ENCODE data around the gene BICDL1.

The BICDL1 gene

GRCh38 chr12:120125792-120126634, 137.0 kb downstream of the BICDL1 start:
- DNase-seq (ENCODE audit: low spot score), result no peak

- no peak for DNase-seq (ENCODE audit: low spot score)
These were observed 137.6 kb downstream of the BICDL1 start for GRCh38 chr12:120126635-120127005.

GRCh38 chr12:120130011-120130410, 141.0 kb downstream of the BICDL1 start:
- no peak for DNase-seq (ENCODE audit: low spot score)

GRCh38 chr12:120131116-120131515, 142.1 kb downstream of the BICDL1 start:
- DNase-seq (ENCODE audit: low spot score), result no peak

DNA sequence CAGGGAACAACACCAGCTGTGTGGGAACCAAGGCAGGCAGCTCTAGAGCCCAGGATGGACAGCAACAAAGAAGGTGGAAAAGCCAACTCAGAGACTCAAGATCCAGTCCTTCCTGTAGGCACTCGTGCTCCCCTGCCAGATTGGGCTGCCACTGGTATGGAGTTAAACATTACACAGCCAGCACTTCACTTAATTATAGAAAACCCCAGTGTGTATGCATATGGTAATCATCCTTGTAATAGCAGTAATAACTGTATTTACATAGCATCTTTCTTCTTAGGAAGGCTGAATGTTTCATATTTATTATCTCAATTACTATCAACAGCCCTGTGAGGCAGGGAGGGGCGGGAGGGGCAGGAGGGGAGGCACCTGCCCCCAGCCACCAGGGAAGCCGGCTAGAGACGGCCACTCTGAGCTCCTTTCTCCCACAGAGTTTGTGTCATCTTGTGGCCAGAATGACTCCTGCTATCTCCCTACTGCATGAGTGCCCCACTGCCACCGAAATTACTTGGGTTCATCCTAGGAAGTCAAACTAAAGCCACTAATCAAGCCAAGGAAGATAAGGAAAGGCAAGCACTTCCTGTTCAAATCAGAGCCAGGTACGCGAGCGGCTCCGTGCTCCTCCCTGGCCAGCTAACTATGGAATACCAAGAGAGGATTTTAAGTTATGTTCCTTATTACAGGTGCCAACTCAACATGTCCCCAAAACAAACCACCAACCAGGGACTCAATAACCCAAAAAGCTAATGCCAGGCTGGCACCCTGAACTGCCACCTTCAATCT, 143.2 kb downstream of the BICDL1 start:
- no peak for DNase-seq (ENCODE audit: low spot score)

- DNase-seq (ENCODE audit: low spot score), result no peak
These were observed 143.9 kb downstream of the BICDL1 start for GRCh38 chr12:120132863-120133385.

DNA sequence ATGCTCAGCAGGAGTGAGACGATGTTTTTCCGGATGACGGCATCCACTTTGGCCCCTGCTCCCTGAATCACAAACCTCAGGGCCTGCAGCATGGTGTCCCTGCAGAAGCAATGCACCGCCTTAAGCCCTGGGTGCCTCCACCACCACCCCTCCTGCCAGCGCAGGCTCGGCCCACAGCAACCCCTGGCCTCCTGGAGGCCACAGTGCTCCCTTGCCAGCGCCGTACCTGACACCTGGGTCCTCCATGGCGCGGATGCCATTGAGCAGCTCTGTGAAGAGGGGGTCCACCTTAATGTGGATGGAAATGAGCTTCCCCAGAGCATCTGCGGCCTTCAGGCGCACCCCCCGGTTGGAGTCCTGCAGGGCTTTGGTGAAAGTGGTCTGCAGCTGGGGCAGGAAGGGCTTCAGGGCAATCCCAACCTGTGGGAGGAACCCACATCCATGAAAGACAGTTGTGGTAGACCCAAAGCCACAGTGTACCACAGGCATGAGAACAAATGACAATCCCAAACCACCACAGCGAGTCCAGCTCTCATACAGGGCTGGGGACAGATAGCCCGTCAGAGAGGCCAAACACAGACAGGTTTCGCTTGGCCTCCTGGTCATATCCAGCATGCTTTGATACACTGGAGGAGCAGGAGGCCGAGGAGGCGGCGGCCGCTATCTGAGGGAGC, 145.4 kb downstream of the BICDL1 start:
- no peak for DNase-seq (ENCODE audit: low spot score)

DNA sequence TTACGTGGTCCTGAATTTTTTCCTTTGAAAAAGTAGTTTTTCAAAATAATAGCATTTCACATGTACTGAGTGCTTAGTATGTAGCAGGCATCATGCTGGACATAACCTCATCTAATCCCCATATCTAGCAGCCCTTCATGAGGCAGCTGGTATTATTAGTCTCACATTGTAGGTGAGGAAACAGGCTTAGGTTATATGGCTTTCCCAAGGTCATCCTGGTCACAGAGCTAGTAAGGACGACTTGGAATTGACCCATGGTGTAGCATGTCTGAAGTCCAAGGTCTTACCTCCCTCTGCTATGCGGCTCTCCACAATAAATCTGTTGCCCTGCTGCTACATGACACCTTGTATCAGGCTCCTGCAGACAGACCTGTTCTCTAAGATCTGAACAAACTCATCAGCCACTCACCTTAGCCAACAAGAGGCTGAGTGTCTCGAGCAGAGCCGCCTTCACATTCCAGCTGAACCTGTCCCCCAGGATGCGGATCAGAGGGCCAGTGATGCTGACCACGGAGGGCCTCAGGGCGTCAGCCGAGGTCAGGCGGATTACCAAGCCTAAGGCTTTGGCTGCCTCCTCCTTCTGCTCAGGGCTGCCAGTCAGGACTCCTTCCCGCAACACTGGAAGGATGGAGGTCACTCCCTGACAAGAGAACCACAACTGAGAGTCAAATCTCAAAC, 147.2 kb downstream of the BICDL1 start:
- no peak for DNase-seq (ENCODE audit: low spot score)

GRCh38 chr12:120137833-120138232, 148.8 kb downstream of the BICDL1 start:
- no peak for DNase-seq (ENCODE audit: low spot score)

- DNase-seq (ENCODE audit: low spot score), result no peak
These were observed 149.3 kb downstream of the BICDL1 start for GRCh38 chr12:120138366-120138765.

GRCh38 chr12:120139958-120140357, 150.9 kb downstream of the BICDL1 start:
- no peak for DNase-seq (ENCODE audit: low spot score)

DNA sequence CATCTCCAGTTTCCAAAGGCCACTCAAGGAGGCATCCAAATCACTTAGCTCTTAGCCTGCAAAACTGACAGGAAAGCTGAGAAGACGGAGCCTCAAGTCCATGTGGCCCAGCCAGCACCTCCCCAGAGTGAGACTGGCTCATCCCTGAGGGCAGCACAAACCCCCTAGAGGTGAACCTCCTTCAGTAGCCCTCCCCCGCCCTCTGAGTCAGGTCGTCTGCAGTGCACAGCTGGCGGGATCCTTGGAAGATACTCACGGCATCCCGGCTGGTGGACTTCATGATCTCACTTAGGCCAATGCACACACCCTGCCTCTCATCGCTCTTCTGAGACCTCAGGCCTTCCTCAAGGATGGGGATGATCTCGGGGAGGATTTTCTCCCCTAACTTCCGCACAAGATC, 151.6 kb downstream of the BICDL1 start:
- DNase-seq (ENCODE audit: low spot score), result no peak

DNA sequence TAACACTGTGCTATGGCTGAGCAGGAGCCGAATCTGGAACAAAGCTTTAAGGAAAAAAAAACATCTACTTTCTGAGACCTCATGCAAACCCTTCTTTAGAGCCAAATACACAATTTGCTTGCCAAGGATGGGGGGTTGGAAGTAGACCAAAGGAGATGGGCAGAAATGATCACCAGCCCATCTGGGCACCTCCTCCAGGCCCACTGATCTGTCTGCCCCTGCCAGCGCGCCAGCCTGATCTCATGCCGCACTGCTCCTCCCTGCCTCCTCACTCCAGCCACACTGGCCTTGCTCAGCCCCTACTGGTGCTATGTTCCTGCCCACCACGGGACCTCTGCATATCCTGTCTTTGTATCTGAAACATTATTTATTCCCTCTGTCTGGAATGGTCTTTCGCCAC, 152.3 kb downstream of the BICDL1 start:
- DNase-seq (ENCODE audit: low spot score), result no peak

DNA sequence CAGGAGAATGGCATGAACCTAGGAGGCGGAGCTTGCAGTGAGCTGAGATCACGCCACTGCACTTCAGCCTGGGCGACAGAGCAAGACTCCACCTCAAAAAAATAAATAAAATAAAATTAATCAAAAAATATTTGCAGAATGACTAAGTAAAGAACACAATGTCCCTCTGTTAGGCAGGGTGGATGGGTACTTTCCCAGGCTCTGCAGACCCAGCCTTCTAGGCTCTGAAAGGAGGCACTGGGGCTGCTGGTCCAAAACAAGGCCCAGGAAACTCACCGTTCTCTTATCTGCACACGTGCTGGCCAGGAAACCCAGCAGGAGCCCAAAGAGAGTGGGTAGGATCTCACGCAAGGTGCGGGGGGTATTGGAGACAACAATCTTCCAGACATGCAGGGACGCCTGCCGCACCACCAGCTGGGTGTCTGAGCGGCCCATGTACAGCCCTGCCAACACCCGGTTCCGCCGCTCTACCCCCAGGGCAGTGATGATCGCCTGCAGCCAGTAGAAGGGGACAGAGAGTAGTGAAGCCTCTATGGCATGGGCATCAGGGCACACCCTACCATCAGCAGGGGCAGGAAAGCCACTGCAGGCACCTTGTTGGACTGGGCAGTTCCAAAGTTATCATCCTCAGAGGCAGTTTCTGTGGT, 153.3 kb downstream of the BICDL1 start:
- no peak for DNase-seq (ENCODE audit: low spot score)
